GM20431 (cell line): Measurements from ENCODE around the gene MAPK4.

Experiments
- in situ Hi-C: fragments of 300-500 bp; cut with MseI, MboI; formaldehyde crosslinking; loops from one replicate; pipeline ENCODE4 v1.15.0; 2020; ENCODE audit warnings: low sequenced_read_pairs; ENCODE audit not compliant: unreplicated experiment

The MAPK4 gene

GRCh38 chr18:50647792-50648191 is 87.9 kb downstream of the MAPK4 start:
- in situ Hi-C loops = no loop called here

- in situ Hi-C loops = no loop called here
Measured at GRCh38 chr18:50649821-50650220, 89.9 kb downstream of the MAPK4 start.

- in situ Hi-C loops = no loop called here
Measured at GRCh38 chr18:50651334-50651733, 91.4 kb downstream of the MAPK4 start.

- in situ Hi-C loops = no loop called here
Measured at GRCh38 chr18:50653402-50654093, 93.7 kb downstream of the MAPK4 start.

GRCh38 chr18:50654211-50654610 is 94.3 kb downstream of the MAPK4 start:
- in situ Hi-C loops = no loop called here

- in situ Hi-C loops = no loop called here
Measured at GRCh38 chr18:50654658-50655550, 95.0 kb downstream of the MAPK4 start.

- in situ Hi-C loops = no loop called here
Measured at GRCh38 chr18:50656396-50656795, 96.5 kb downstream of the MAPK4 start.

- in situ Hi-C loops = no loop called here
Measured at GRCh38 chr18:50656841-50657470, 97.1 kb downstream of the MAPK4 start.

- in situ Hi-C loops = no loop called here
Measured at GRCh38 chr18:50658601-50659000, 98.7 kb downstream of the MAPK4 start.

- in situ Hi-C loops = no loop called here
Measured at GRCh38 chr18:50659091-50660003, 99.5 kb downstream of the MAPK4 start.

GRCh38 chr18:50661013-50661412 is 101.1 kb downstream of the MAPK4 start:
- in situ Hi-C loops = no loop called here

- in situ Hi-C loops = no loop called here
Measured at GRCh38 chr18:50662177-50662576, 102.3 kb downstream of the MAPK4 start.

GRCh38 chr18:50662775-50663383 is 103.0 kb downstream of the MAPK4 start:
- in situ Hi-C loops = no loop called here

- in situ Hi-C loops = no loop called here
Measured at GRCh38 chr18:50663626-50664441, 103.9 kb downstream of the MAPK4 start.

GRCh38 chr18:50665015-50665414 is 105.1 kb downstream of the MAPK4 start:
- in situ Hi-C loops = no loop called here

- in situ Hi-C loops = no loop called here
Measured at GRCh38 chr18:50665519-50665918, 105.6 kb downstream of the MAPK4 start.

GRCh38 chr18:50666536-50666935 is 106.6 kb downstream of the MAPK4 start:
- in situ Hi-C loops = no loop called here

GRCh38 chr18:50671376-50671775 is 111.5 kb downstream of the MAPK4 start:
- in situ Hi-C loops = no loop called here
